ENCODE measurements around the gene METTL8. TPM values are rescaled to one million over a fixed set of nuclear protein-coding genes. Genes with fewer than 3 reads are reported as not detected.
A peak's percentile ranks its signal among the peaks of the same experiment; 100 is the strongest.
"Not testable (repeated sequence)": the region's sequence is repeated elsewhere in the genome, so short reads cannot be mapped to it uniquely, and the experiment has no call there.

Gene METTL8
- total RNA-seq, 2 donors from 2014 or later: 7.6 to 16.3 TPM

DNA sequence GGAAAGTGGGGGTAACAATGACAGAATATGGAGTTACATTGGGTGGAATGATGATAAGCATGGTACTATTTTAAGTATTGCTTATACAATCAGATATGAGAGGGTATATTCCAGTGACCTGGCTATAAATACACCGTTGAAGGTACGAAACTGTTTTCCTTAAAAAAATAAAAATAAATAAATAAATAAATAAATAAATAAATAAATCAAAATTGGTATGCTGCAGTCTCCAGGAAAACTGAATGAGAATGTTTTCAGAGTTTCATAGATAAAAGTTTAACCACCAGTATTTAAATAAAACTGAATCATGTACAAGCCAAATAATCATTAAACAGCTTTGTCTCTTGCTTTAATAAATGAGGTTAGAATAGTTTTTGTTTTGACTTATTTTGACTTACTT is 71.4 kb downstream of the METTL8 start:
- Histone ChIP-seq H3K9me3 (peaks cover 0 to 18% of the 10 kb centered on the region in 2 donors), H3K27ac (no peak overlapping the region), H3K36me3 (no peaks in the 10 kb centered on the region)

DNA sequence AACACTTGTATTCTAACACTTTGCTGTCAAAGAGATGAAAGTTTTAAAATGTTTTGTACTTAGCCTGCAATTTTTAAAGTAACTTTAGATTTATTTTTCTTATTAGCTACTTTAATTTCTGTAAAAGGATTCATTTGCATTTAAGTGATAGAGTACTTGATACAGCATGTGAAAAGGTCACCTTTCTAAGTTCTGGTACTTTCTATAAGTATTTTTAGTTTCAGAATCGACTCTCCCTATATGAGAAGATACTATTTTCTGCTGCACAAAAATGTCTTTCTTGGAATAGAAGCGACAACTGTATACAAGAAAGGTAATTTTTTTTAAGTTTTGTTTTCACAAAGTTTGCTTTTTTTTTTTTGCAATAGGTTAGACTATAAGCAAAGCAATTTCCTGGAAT is 72.9 kb downstream of the METTL8 start:
- TF ChIP-seq, protein P1, sequence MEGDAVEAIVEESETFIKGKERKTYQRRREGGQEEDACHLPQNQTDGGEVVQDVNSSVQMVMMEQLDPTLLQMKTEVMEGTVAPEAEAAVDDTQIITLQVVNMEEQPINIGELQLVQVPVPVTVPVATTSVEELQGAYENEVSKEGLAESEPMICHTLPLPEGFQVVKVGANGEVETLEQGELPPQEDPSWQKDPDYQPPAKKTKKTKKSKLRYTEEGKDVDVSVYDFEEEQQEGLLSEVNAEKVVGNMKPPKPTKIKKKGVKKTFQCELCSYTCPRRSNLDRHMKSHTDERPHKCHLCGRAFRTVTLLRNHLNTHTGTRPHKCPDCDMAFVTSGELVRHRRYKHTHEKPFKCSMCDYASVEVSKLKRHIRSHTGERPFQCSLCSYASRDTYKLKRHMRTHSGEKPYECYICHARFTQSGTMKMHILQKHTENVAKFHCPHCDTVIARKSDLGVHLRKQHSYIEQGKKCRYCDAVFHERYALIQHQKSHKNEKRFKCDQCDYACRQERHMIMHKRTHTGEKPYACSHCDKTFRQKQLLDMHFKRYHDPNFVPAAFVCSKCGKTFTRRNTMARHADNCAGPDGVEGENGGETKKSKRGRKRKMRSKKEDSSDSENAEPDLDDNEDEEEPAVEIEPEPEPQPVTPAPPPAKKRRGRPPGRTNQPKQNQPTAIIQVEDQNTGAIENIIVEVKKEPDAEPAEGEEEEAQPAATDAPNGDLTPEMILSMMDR (IDR thresholded peaks at IDR 0.05): no peak
- no peaks in the 10 kb centered on the region for H3K4me1 ChIP-seq
- H3K36me3 ChIP-seq: no peaks in the 10 kb centered on the region
- no peak overlapping the region for H3K27ac ChIP-seq
- H3K4me3 ChIP-seq: no peak overlapping the region
- H3K27me3 ChIP-seq: no peaks in the 10 kb centered on the region
- no peak for DNase-seq (ENCODE audit: low spot score)
- H3K9me3 ChIP-seq: peaks cover 0 to 3% of the 10 kb centered on the region in 2 donors

More for the DNA sequence above, 71.4 kb downstream of the METTL8 start:
- TF ChIP-seq, protein P1 (IDR thresholded peaks at IDR 0.05): no peak
- DNase-seq (ENCODE audit: low spot score): no peak
- Histone ChIP-seq H3K4me3 (no peak overlapping the region), H3K27me3 (no peaks in the 10 kb centered on the region), H3K4me1 (no peaks in the 10 kb centered on the region)

DNA sequence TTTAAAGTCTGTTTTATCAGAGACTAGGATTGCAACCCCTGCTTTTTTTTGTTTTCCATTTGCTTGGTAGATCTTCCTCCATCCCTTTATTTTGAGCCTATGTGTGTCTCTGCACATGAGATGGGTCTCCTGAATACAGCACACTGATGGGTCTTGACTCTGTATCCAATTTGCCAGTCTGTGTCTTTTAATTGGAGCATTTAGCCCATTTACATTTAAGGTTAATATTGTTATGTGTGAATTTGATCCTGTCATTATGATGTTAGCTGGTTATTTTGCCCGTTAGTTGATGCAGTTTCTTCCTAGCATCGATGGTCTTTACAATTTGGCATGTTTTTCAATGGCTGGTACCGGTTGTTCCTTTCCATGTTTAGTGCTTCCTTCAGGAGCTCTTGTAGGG is 80.0 kb downstream of the METTL8 start:
- H3K27ac ChIP-seq; H3K9me3 ChIP-seq; H3K36me3 ChIP-seq; H3K4me1 ChIP-seq; DNase-seq (ENCODE audit: low spot score); H3K27me3 ChIP-seq; H3K4me3 ChIP-seq: not testable (repeated sequence)

DNA sequence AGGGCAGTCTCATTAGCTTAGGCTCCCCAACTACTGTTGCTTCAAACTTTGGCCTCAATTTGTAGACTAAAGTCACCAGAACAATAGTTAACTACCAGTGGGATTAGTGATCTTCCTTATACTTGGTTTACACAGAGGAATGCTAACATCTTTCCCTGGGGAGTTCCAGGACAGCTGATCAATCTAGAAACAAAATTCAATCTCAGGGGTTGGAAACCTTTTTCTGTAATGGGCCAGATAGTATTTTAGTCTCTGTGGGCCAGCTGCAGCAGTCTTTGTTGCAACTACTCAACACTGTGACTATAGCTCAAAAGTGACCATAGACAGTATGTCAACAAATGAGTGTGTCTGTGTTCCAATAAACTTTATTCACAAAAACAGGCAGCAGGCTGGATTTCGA is 85.7 kb downstream of the METTL8 start:
- no peaks in the 10 kb centered on the region for H3K9me3 ChIP-seq
- TF ChIP-seq, protein P1 (IDR thresholded peaks at IDR 0.05): no peak

DNA sequence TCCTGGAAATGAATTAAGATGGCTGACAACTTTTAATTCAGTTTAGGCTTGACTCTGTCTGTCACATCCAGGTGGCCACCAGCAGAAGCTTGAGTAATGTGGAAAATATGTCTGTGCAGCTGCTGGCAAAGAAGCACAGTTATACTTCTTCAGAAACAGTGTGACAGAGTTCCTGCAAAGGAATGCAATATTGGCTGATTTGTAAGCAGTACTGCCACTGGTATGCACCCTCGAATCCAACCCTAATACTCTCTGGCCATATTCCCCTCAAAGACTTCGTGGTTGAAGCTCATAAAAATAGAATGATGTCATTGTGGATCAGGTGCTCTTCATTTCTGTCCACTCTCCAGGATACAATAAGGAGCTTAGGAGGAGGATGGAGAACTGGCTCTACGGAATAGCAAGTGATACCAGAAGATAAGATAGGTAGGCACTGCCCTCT is 86.2 kb downstream of the METTL8 start:
- H3K27ac ChIP-seq: peak overlapping the region in 1 of 2 donors; percentile 15
- H3K4me1 ChIP-seq: peaks cover 0 to 17% of the 10 kb centered on the region in 2 donors
- H3K27me3 ChIP-seq: no peaks in the 10 kb centered on the region
- TF ChIP-seq, protein P1 (IDR thresholded peaks at IDR 0.05): no peak
- DNase-seq (ENCODE audit: low spot score): no peak
- no peaks in the 10 kb centered on the region for H3K36me3 ChIP-seq
- H3K4me3 ChIP-seq: no peak overlapping the region
- H3K9me3 ChIP-seq: no peaks in the 10 kb centered on the region

More for the DNA sequence above, 85.7 kb downstream of the METTL8 start:
- H3K27ac ChIP-seq: no peak overlapping the region
- H3K36me3 ChIP-seq: no peaks in the 10 kb centered on the region
- no peak overlapping the region for H3K4me3 ChIP-seq
- peaks cover 0 to 17% of the 10 kb centered on the region in 2 donors for H3K4me1 ChIP-seq
- H3K27me3 ChIP-seq: no peaks in the 10 kb centered on the region
- DNase-seq (ENCODE audit: low spot score): no peak

DNA sequence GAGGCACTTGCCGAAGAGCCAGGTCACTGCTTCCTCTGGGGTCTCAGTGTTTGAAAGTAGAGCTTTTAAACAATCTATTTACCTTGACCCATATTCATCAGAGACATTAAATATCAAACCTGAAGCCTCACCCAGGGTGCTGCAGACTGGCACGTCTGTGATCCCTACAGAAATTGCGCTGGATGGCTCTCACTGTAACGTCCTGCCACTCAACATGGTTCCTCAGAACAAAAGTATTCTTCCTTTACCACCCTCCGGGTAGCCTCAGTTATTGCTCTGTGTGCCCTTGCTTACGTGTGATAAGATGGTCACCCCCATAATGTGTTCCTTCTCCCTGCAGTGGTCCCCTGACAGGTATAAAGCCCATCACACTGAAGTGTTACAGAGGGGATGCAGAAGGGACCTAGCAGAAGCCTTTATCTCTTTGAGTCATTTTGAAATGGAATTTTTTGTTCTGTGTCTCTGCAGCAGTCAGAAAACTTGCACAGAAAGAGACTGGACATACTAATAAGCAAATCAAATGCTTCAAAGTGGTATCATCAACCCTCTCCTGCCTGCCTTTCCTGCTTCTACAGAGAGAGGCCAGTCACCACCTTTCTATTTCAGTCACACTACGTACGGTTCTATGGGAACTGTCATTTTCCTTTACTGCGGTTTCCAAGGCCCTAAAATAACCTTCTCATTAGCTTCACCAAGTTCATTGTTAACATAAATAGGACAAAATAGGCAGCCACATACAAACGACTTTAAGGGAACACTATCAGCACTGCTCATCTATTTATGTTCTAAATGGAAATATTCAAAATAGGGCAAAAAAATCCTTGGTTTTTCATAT is 86.8 kb downstream of the METTL8 start:
- Histone ChIP-seq H3K27me3 (no peaks in the 10 kb centered on the region), H3K4me1 (peaks cover 0 to 17% of the 10 kb centered on the region in 2 donors), H3K27ac (peak overlapping the region; percentile 1 to 15), H3K4me3 (no peak overlapping the region), H3K36me3 (no peaks in the 10 kb centered on the region), H3K9me3 (no peaks in the 10 kb centered on the region)
- no peak for DNase-seq (ENCODE audit: low spot score)
- TF ChIP-seq, protein P1 (IDR thresholded peaks at IDR 0.05): peak in 1 of 2 donors; percentile 17

Measured in right atrium auricular region (tissue), 2 donors.